Esophagus muscularis mucosa (tissue), 3 donors: ENCODE data around the gene PTPRN2.

Experiments used
- CTCF ChIP-seq, 3 experiments: fragments of 200-600 bp in 2 of 3; fragments of 450-650 bp in 1 of 3; sonication (generic) in 2 of 3; IDR thresholded peaks; one replicate each; pipeline ENCODE4 v1.5.1; 2017 to 2019; ENCODE audit warnings: antibody characterized with exemption in 3 of 3, mild to moderate bottlenecking in 2 of 3, moderate library complexity in 1 of 3
- POLR2A ChIP-seq: fragments of 450-650 bp; IDR thresholded peaks from one replicate; pipeline ENCODE4 v1.6.1; 2017; ENCODE audit warnings: antibody characterized with exemption, moderate library complexity, mild to moderate bottlenecking, low read depth
- POLR2AphosphoS5 ChIP-seq, 2 donors: sonication (generic); formaldehyde crosslinking; IDR thresholded peaks; one replicate each; pipeline ENCODE4 v1.6.1; 2017; ENCODE audit warnings: antibody characterized with exemption in 2 of 2

DNA sequence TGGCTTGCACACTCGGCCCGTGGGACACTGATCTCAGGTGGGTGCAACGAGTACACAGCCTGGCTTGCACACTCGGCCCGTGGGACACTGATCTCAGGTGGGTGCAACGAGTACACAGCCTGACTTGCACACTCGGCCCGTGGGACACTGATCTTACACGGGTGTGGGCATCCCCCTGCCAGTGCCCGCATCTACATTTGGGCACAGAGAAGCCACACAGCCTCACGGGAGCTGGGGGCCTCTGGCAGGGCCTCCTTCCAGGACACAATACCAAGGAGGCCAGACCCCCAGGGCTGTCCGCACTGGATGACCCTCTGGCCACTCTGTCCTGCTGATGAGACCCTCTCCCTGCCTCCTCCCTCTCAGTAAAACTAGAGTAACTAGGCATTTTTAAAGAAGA, 920.4 kb downstream of the PTPRN2 start:
- TF ChIP-seq POLR2AphosphoS5 (IDR thresholded peaks at IDR 0.05) (no peak), CTCF (IDR thresholded peaks at IDR 0.05) (no peak), POLR2A (no peak)
